WTC11 (cell line): ENCODE measurements around the gene CSPG4. TPM values are rescaled to one million over a fixed set of nuclear protein-coding genes. Genes with fewer than 3 reads are reported as not detected.

Source experiments
- ATAC-seq: fragments of 200-7000 bp; cut with Tn5 transposase; 2 replicates; pipeline ENCODE4 v1.10.0; 2021; ENCODE audit warnings: mild to moderate bottlenecking, moderate library complexity
- CTCF ChIA-PET: fragments of 300-600 bp; sonication (Branson Sonifier 250); formaldehyde crosslinking; loops from one replicate; lab custom pipeline; 2021; ENCODE audit warnings: antibody characterized with exemption; lab: Charles Lee
- POLR2A ChIA-PET: fragments of 350-600 bp; sonication (Branson Sonifier 250); formaldehyde crosslinking; loops from one replicate; lab custom pipeline; 2021; ENCODE audit warnings: antibody characterized with exemption; lab: Charles Lee
- DNase-seq: peaks from one replicate; pipeline ENCODE4 v3.0.0; 2021; ENCODE audit warnings: low spot score
- H3K27ac Mint-ChIP-seq: 2 replicates; pipeline ENCODE4 v1.8.0; 2021; ENCODE audit warnings: mixed read lengths
- H3K27me3 Mint-ChIP-seq: 2 replicates; pipeline ENCODE4 v1.8.0; 2021; ENCODE audit warnings: low read depth, mild to moderate bottlenecking, moderate library complexity, mixed read lengths
- H3K36me3 Mint-ChIP-seq: 2 replicates; pipeline ENCODE4 v1.8.0; 2021; ENCODE audit warnings: mixed read lengths
- H3K4me1 Mint-ChIP-seq: 2 replicates; pipeline ENCODE4 v1.8.0; 2022; ENCODE audit warnings: mixed read lengths
- H3K4me3 Mint-ChIP-seq: 2 replicates; pipeline ENCODE4 v1.8.0; 2021; ENCODE audit warnings: mild to moderate bottlenecking, moderate library complexity, mixed read lengths
- H3K9me3 Mint-ChIP-seq: 2 replicates; pipeline ENCODE4 v1.8.0; 2021; ENCODE audit warnings: mixed read lengths
- AR ChIP-seq: fragments of 250-450 bp; sonication (Bioruptor Pico); IDR thresholded peaks from 2 replicates; pipeline ENCODE4 v1.9.0; 2021; ENCODE audit warnings: mild to moderate bottlenecking
- ATF1 ChIP-seq: sonication (generic); formaldehyde crosslinking; IDR thresholded peaks from 2 replicates; pipeline ENCODE4 v1.8.1; 2023; ENCODE audit warnings: mild to moderate bottlenecking, moderate library complexity, missing genetic modification reagents
- CREB1 ChIP-seq: sonication (generic); formaldehyde crosslinking; IDR thresholded peaks from 2 replicates; pipeline ENCODE4 v1.8.0; 2023; ENCODE audit warnings: mild to moderate bottlenecking, missing genetic modification reagents
- E2F1 ChIP-seq: sonication (generic); formaldehyde crosslinking; IDR thresholded peaks from 2 replicates; pipeline ENCODE4 v1.8.0; 2022; ENCODE audit warnings: mild to moderate bottlenecking, missing genetic modification reagents
- E2F5 ChIP-seq: sonication (generic); formaldehyde crosslinking; IDR thresholded peaks from 2 replicates; pipeline ENCODE4 v1.8.1; 2022; ENCODE audit warnings: mild to moderate bottlenecking, moderate library complexity, missing genetic modification reagents
- ETV6 ChIP-seq: sonication (generic); formaldehyde crosslinking; IDR thresholded peaks from 2 replicates; pipeline ENCODE4 v1.8.1; 2022; ENCODE audit warnings: mild to moderate bottlenecking, missing genetic modification reagents
- FOXP1 ChIP-seq: sonication (generic); formaldehyde crosslinking; IDR thresholded peaks from 2 replicates; pipeline ENCODE4 v1.8.0; 2022; ENCODE audit warnings: missing genetic modification reagents, mild to moderate bottlenecking, moderate library complexity, borderline replicate concordance
- GABPB1 ChIP-seq: sonication (generic); formaldehyde crosslinking; IDR thresholded peaks from 2 replicates; pipeline ENCODE4 v1.8.1; 2023; ENCODE audit warnings: mild to moderate bottlenecking, missing genetic modification reagents
- GRHL2 ChIP-seq: fragments of 250-450 bp; sonication (Bioruptor Pico); IDR thresholded peaks from 2 replicates; pipeline ENCODE4 v1.8.0; 2022; ENCODE audit warnings: mild to moderate bottlenecking, moderate library complexity; ENCODE audit not compliant: insufficient replicate concordance, severe bottlenecking
- IRF1 ChIP-seq: sonication (generic); formaldehyde crosslinking; IDR thresholded peaks from 2 replicates; pipeline ENCODE4 v1.8.0; 2023; ENCODE audit warnings: missing genetic modification reagents
- MAX ChIP-seq: sonication (generic); formaldehyde crosslinking; IDR thresholded peaks from 2 replicates; pipeline ENCODE4 v1.8.0; 2022; ENCODE audit warnings: mild to moderate bottlenecking, missing genetic modification reagents
- NFE2L1 ChIP-seq: sonication (generic); formaldehyde crosslinking; IDR thresholded peaks from 2 replicates; pipeline ENCODE4 v1.8.1; 2023; ENCODE audit warnings: missing genetic modification reagents
- TCF7 ChIP-seq: sonication (generic); formaldehyde crosslinking; IDR thresholded peaks from 2 replicates; pipeline ENCODE4 v1.8.0; 2022; ENCODE audit warnings: mild to moderate bottlenecking, low read depth, missing genetic modification reagents, moderate library complexity
- USF2 ChIP-seq: sonication (generic); formaldehyde crosslinking; IDR thresholded peaks from 2 replicates; pipeline ENCODE4 v1.8.1; 2023; ENCODE audit warnings: mild to moderate bottlenecking, missing genetic modification reagents, moderate library complexity
- ZNF416 ChIP-seq: fragments of 250-450 bp; sonication (Bioruptor Pico); IDR thresholded peaks from 2 replicates; pipeline ENCODE4 v1.9.0; 2021; ENCODE audit warnings: mild to moderate bottlenecking, inconsistent platforms
- ZSCAN18 ChIP-seq: fragments of 250-450 bp; sonication (Bioruptor Pico); IDR thresholded peaks from 2 replicates; pipeline ENCODE4 v2.1.2; 2022; ENCODE audit warnings: mild to moderate bottlenecking, moderate library complexity
- total RNA-seq: library from RNA; stranded (reverse); gene quantifications from 3 replicates; pipeline ENCODE4 v1.2.3, GENCODE V29; 2021

The CSPG4 gene
- total RNA-seq, 1 experiment from 2014 or later, result 2.9 TPM

- ATAC-seq, result peak; percentile 63
- H3K27me3 Mint-ChIP-seq, result peaks cover 9% of the 10 kb centered on the region
- H3K36me3 Mint-ChIP-seq, result no peaks in the 10 kb centered on the region
- peak; percentile 68 for DNase-seq
- POLR2A ChIA-PET, result interaction anchor here (1.0 to 6.1 kb wide), 12 partner anchors 7 to 273 kb away, joined by 3 to 76 read pairs (median 13); partner anchors contain the start of genes MAN2C1, PTPN9, SIN3A and SNUPN
- H3K9me3 Mint-ChIP-seq, result no peaks in the 10 kb centered on the region
- H3K27ac Mint-ChIP-seq, result peak overlapping the region; percentile 98
- H3K4me1 Mint-ChIP-seq, result peaks cover 32% of the 10 kb centered on the region
- peak overlapping the region; percentile 92 for H3K4me3 Mint-ChIP-seq
- TF ChIP-seq AR (CRISPR knock-in tag) (peak; percentile 71; the same call in 1 of the 2 replicates), USF2 (CRISPR knock-in tag) (no peak), GRHL2 (no peak)
- CTCF ChIA-PET, result interaction anchor here (0.6 to 3.7 kb wide), 8 partner anchors 10 to 273 kb away, joined by 3 to 26 read pairs (median 11); partner anchors contain the start of genes MAN2C1, SIN3A and SNUPN
Observed at GRCh38 chr15:75640483-75641178, 72.0 kb downstream of the CSPG4 start.

GRCh38 chr15:75639709-75640482, 72.8 kb downstream of the CSPG4 start, which contains the start of gene IMP3:
TSS of gene IMP3 (minus strand) at chr15:75640224. CDS start at chr15:75640168, 56 bp downstream.
- H3K4me3 Mint-ChIP-seq, result peak within 1 kb of the TSS; percentile 92
- peak; percentile 96 for DNase-seq
- peaks cover 1% of the 10 kb centered on the region; the same call in 1 of the 2 replicates for H3K27me3 Mint-ChIP-seq
- ATAC-seq, result peak; percentile 97
- H3K36me3 Mint-ChIP-seq, result no peaks in the 10 kb centered on the region
- no peaks in the 10 kb centered on the region for H3K9me3 Mint-ChIP-seq
- peak within 1 kb of the TSS; percentile 98 for H3K27ac Mint-ChIP-seq
- peaks cover 35% of the 10 kb centered on the region for H3K4me1 Mint-ChIP-seq
- CTCF ChIA-PET, result interaction anchor here (0.6 to 3.7 kb wide), 9 partner anchors 12 to 272 kb away, joined by 3 to 26 read pairs (median 10); partner anchors contain the start of genes MAN2C1, SIN3A and SNUPN
- POLR2A ChIA-PET, result interaction anchor here (0.6 to 6.1 kb wide), 13 partner anchors 8 to 272 kb away, joined by 3 to 76 read pairs (median 12); partner anchors contain the start of genes MAN2C1, PTPN9, SIN3A and SNUPN
- TF ChIP-seq E2F5 (CRISPR knock-in tag) (peak; percentile 78), TCF7 (CRISPR knock-in tag) (peak; percentile 77), CREB1 (peak; percentile 80), E2F1 (CRISPR knock-in tag) (peak; percentile 20; the same call in 1 of the 2 replicates), ATF1 (CRISPR knock-in tag) (0 out of 2 replicates have a peak, but pooled peaks have one; percentile 84), ETV6 (CRISPR knock-in tag) (peak; percentile 88), IRF1 (CRISPR knock-in tag) (peak; percentile 76; the same call in 1 of the 2 replicates), NFE2L1 (peak; percentile 51; the same call in 1 of the 2 replicates), ZSCAN18 (CRISPR knock-in tag) (no peak), AR (CRISPR knock-in tag) (no peak), MAX (CRISPR knock-in tag) (peak; percentile 95), FOXP1 (peak; percentile 96), ZNF416 (CRISPR knock-in tag) (peak; percentile 65; the same call in 1 of the 2 replicates), GABPB1 (CRISPR knock-in tag) (peak; percentile 49)
